MG63 (cell line): ENCODE data around the gene ZBTB7A. TPM values are rescaled to one million over a fixed set of nuclear protein-coding genes. Genes with fewer than 3 reads are reported as not detected.
"Not testable (repeated sequence)": the region's sequence is repeated elsewhere in the genome, so short reads cannot be mapped to it uniquely, and the experiment has no call there.

Experiments
- DNase-seq: peaks from one replicate; pipeline ENCODE4 v3.0.0-alpha.2; 2020
- H3K27me3 ChIP-seq: fragments of 250-450 bp; sonication (Bioruptor Pico); 2 replicates; pipeline ENCODE4 v1.5.1; 2020; ENCODE audit warnings: mild to moderate bottlenecking, moderate library complexity
- H3K36me3 ChIP-seq: fragments of 250-450 bp; sonication (Bioruptor Pico); 2 replicates; pipeline ENCODE4 v1.5.1; 2020; ENCODE audit warnings: mild to moderate bottlenecking, moderate library complexity
- H3K4me3 ChIP-seq: fragments of 250-450 bp; sonication (Bioruptor Pico); 2 replicates; pipeline ENCODE4 v1.5.1; 2020; ENCODE audit warnings: mild to moderate bottlenecking, moderate library complexity
- H3K9me3 ChIP-seq: fragments of 250-450 bp; sonication (Bioruptor Pico); 2 replicates; pipeline ENCODE4 v1.5.1; 2020; ENCODE audit warnings: mild to moderate bottlenecking, moderate library complexity
- total RNA-seq: library from RNA; depleted of rRNA; stranded (reverse); fragments of >200 nt; shearing (Covaris generic); gene quantifications from 2 replicates; pipeline ENCODE4 v1.2.3, GENCODE V29; 2014; ENCODE audit warnings: low replicate concordance; rRNA removed

ZBTB7A gene
- total RNA-seq, 1 experiment from 2014 or later = 8.7 TPM

GRCh38 chr19:4007021-4007835 lies 59.5 kb downstream of the ZBTB7A start, which contains the start of gene PIAS4:
Gene PIAS4, plus strand, starts transcription at chr19:4007736. Its CDS starts 25 bp downstream, at chr19:4007761.
- Histone ChIP-seq H3K27me3 (no peaks in the 10 kb centered on the region), H3K4me3 (peak within 1 kb of the TSS; percentile 87), H3K9me3 (no peaks in the 10 kb centered on the region), H3K36me3 (no peaks in the 10 kb centered on the region; the same call in 1 of the 2 replicates)
- peak; percentile 89 for DNase-seq

- H3K4me3 ChIP-seq, H3K36me3 ChIP-seq, H3K27me3 ChIP-seq, DNase-seq, H3K9me3 ChIP-seq: not testable (repeated sequence)
Observed at GRCh38 chr19:4005436-4005835, 61.3 kb downstream of the ZBTB7A start.

DNA sequence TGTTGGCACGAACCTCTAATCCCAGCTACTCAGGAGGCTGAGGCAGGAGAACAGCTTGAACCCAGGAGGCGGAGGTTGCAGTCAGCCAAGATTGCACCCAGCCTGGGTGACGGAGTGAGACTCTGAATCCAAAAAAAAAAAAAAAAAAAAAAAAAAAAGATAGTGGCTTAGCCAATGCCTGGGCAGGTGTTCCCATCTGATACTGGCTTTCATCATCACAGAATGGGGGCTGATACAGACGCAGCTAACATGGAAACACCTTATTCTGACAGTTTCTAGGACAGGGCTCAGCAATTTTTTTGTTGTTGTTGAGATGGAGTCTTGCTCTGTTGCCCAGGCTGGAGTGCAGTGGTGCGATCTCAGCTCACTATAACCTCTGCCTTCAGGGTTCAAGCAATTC lies 65.9 kb downstream of the ZBTB7A start:
- not testable (repeated sequence) for H3K9me3 ChIP-seq, H3K36me3 ChIP-seq, H3K27me3 ChIP-seq, H3K4me3 ChIP-seq, DNase-seq

DNA sequence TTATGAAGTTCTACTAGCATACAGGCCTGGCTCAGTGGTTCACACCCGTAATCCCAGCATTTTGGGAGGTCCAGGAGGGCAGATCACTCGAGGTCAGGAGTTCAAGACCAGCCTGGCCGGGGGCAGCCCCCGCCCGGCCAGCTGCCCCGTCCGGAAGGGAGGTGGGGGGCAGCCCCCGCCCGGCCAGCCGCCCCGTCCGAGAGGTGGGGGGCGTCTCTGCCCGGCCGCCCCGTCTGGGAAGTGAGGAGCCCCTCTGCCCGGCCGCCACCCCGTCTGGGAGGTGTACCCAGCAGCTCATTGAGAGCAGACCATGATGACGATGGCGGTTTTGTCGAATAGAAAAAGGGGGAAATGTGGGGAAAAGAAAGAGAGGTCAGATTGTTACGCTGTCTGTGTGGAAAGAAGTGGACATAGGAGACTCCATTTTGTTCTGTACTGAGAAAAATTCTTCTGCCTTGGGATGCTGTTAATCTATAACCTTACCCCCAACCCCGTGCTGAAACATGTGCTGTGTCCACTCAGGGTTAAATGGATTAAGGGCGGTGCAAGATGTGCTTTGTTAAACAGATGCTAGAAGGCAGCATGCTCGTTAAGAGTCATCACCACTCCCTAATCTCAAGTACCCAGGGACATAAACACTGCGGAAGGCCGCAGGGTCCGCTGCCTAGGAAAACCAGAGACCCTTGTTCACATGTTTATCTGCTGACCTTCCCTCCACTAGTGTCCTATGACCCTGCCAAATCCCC lies 67.9 kb downstream of the ZBTB7A start:
- H3K36me3 ChIP-seq, H3K27me3 ChIP-seq, H3K9me3 ChIP-seq, DNase-seq, H3K4me3 ChIP-seq: not testable (repeated sequence)

DNA sequence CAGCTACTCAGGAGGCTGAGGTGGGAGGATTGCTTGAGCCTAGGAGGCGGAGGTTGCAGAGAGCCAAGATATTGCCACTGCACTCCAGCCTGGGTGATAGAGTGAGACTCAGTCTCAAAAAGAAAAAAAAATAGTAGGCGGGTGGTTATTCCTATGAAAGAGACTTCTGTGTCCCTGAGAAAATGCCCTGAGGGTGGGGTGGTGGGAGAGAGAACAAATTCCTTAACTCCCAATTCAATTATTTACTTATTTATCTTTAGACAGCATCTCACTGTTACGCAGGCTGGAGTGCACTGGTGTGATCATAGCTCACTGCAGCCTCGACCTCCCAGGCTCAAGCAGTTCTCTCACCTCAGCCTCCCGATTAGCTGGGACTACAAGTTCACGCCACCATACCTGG lies 71.1 kb downstream of the ZBTB7A start:
- H3K4me3 ChIP-seq = no peak overlapping the region
- no peaks in the 10 kb centered on the region for H3K9me3 ChIP-seq
- no peak for DNase-seq
- no peaks in the 10 kb centered on the region for H3K27me3 ChIP-seq
- no peaks in the 10 kb centered on the region for H3K36me3 ChIP-seq

Other genes starting within 250 kb of the ZBTB7A start
- gene ZFR2, start 197.9 kb downstream of the ZBTB7A start, total RNA-seq = not detected in 2 replicates
- not detected in 2 replicates for gene ATCAY, start 186.2 kb downstream of the ZBTB7A start, total RNA-seq
- not detected in 2 replicates for gene NMRK2, start 133.8 kb downstream of the ZBTB7A start, total RNA-seq
- gene DAPK3, start 95.8 kb downstream of the ZBTB7A start, total RNA-seq = 123 and 126 TPM in 2 replicates
- gene EEF2, start 81.4 kb downstream of the ZBTB7A start, total RNA-seq = 1,092 and 1,573 TPM in 2 replicates
- 7.4 and 10.4 TPM in 2 replicates for gene PIAS4, start 59.2 kb downstream of the ZBTB7A start, total RNA-seq
- gene MAP2K2, start 57.2 kb upstream of the ZBTB7A start, total RNA-seq = 115 and 216 TPM in 2 replicates
- gene CREB3L3, start 86.7 kb upstream of the ZBTB7A start, total RNA-seq = not detected in 2 replicates
- gene SIRT6, start 115.7 kb upstream of the ZBTB7A start, total RNA-seq = 2.3 and 7.7 TPM in 2 replicates
- 0.13 TPM in 1 of 2 replicates, not detected in the other for gene ANKRD24, start 115.8 kb upstream of the ZBTB7A start, total RNA-seq
- not detected in 2 replicates for gene EBI3, start 162.6 kb upstream of the ZBTB7A start, total RNA-seq
- 13.6 and 26.1 TPM in 2 replicates for gene YJU2, start 180.2 kb upstream of the ZBTB7A start, total RNA-seq
- gene SHD, start 212.4 kb upstream of the ZBTB7A start, total RNA-seq = not detected in 2 replicates
- gene TMIGD2, start 235.5 kb upstream of the ZBTB7A start, total RNA-seq = not detected in 2 replicates
- not detected in 2 replicates for gene FSD1, start 237.7 kb upstream of the ZBTB7A start, total RNA-seq